ENCODE data around the gene SSU72. TPM values are rescaled to one million over a fixed set of nuclear protein-coding genes. Genes with fewer than 3 reads are reported as not detected.

Gene SSU72
- total RNA-seq, 1 donor from 2014 or later = 136 TPM

- no peak for TF ChIP-seq CTCF (conservative IDR thresholded peaks at IDR 0.05; ENCODE audit: low read depth, low read length)
- H3K4me3 ChIP-seq (ENCODE audit: low read depth, low read length) = no peak overlapping the region
- no peak for DNase-seq (ENCODE audit: low read depth)
These were observed 2.8 kb upstream of the SSU72 start for GRCh38 chr1:1577367-1578011.

DNA sequence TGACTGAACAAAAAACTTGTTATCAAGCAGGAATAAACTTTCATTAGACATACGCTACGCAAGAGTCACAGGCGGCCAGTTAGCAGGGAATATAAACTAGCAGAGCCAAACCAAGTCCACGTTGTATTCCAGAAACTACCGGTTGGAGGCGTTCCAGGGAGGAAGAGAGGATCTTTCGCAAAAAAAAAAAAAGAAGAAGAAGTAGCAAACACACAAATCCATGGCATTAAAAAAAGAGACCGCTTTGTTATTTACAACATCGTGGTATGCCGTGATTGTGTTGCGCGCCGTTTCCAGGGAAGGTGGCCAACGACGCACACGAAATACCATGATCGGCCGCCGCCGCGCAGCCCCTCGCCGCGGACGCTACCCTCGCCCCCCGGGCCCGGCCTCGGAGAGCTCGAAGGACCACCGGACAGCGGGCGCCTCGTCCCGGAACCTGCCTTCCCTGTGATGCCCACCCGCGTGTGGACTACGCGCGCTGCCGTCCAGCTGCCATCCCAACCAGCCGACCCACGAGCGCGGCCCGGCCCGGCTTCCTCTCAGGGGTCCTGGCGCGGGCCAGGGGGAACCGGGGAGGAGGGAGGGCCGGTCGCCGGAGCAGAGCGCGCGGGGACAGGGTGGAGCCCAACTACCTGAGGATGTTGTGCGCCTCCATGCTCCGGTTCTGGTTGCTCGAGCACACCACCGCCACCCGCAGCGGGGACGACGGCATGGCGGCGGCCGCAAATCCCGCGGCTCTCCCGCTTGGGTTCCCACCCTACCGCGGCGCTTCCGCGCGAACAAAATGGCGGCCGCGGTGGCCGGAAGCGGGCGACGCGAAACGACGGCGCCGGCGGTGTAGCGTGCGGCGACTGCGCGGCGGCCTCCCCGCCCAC lies 581 bp downstream of the SSU72 start:
- TF ChIP-seq CTCF (conservative IDR thresholded peaks at IDR 0.05; ENCODE audit: low read depth, low read length) = peak; percentile 44
- DNase-seq (ENCODE audit: low read depth) = peak; percentile 27
- peak overlapping the region; percentile 99 for H3K4me3 ChIP-seq (ENCODE audit: low read depth, low read length)

DNA sequence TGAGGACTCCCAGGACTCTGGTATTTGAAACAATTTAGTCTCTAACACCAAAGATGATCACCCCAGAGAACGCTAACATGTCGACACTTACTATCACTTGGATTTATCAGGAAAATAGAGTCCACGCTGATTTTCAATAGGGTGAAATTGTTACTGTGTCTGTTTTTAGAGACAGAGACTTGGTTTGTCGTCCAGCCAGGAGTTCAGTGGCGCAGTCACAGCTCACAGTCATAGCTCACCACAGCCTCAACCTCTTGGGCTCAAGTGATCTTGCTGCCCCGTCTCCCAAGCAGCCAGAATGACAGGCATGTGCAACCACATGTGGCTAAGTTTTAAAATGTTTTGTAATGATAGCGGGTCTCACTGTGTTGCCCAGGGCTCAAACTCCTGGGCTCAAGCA lies 5.3 kb downstream of the SSU72 start:
- no peak for TF ChIP-seq CTCF (conservative IDR thresholded peaks at IDR 0.05; ENCODE audit: low read depth, low read length)

GRCh38 chr1:1567891-1568291 lies 6.8 kb downstream of the SSU72 start:
- DNase-seq (ENCODE audit: low read depth) = no peak
- TF ChIP-seq CTCF (conservative IDR thresholded peaks at IDR 0.05; ENCODE audit: low read depth, low read length) = no peak
- H3K4me3 ChIP-seq (ENCODE audit: low read depth, low read length) = no peak overlapping the region

More for the DNA sequence above, 5.3 kb downstream of the SSU72 start:
- DNase-seq (ENCODE audit: low read depth) = no peak
- H3K4me3 ChIP-seq (ENCODE audit: low read depth, low read length) = no peak overlapping the region

GRCh38 chr1:1567152-1567875 lies 7.3 kb downstream of the SSU72 start:
- no peak for DNase-seq (ENCODE audit: low read depth)
- no peak for TF ChIP-seq CTCF (conservative IDR thresholded peaks at IDR 0.05; ENCODE audit: low read depth, low read length)
- no peak overlapping the region for H3K4me3 ChIP-seq (ENCODE audit: low read depth, low read length)

GRCh38 chr1:1565340-1565739 lies 9.3 kb downstream of the SSU72 start:
- DNase-seq (ENCODE audit: low read depth) = no peak
- TF ChIP-seq CTCF (conservative IDR thresholded peaks at IDR 0.05; ENCODE audit: low read depth, low read length) = no peak
- H3K4me3 ChIP-seq (ENCODE audit: low read depth, low read length) = no peak overlapping the region

Data from epithelial cell of proximal tubule (primary cell).